T-helper 22 cell (primary cell): Measurements from ENCODE around the gene PCIF1.
"Not testable (repeated sequence)": the region's sequence is repeated elsewhere in the genome, so short reads cannot be mapped to it uniquely, and the experiment has no call there.

Experiments used
- DNase-seq: peaks from one replicate; pipeline ENCODE4 v3.0.0-alpha.2; 2020; ENCODE audit warnings: low read depth

Gene PCIF1

DNA sequence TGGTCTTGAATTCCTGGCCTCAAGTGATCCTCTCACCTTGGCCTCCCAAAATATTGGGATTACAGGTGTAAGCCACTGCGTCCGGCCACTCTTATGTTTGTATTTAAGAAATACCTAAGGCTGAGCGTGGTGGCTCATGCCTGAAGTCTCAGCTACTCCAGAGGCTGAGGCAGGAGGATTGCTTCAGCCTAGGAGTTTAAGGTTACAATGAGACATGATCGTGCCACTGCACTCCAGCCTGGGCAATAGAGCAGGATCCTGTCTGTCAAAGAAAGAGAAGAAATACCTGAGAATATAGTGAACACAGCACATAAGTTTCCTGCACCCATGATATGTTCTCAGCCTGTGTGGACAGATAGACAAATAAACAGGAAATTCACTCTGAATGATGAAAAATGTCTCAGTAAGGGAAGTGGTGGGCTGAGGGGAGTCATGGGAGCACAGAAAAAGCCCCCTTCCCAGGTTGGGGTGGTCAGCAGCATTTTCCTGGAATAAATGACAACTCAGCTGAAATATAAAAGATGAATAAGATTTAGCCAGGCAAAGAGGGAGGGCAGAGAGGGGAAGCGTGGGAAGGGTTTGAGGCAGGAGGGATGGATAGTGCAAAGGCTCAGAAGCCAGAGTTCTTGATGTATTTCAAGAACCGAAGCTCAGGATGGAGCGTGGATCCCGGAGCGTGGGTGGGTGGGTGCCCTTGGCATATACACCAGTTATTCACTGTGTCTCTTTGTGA is 60.4 kb downstream of the PCIF1 start:
- DNase-seq: no peak

- not testable (repeated sequence) for DNase-seq
These were observed 61.1 kb downstream of the PCIF1 start for GRCh38 chr20:45995495-45996097.

DNA sequence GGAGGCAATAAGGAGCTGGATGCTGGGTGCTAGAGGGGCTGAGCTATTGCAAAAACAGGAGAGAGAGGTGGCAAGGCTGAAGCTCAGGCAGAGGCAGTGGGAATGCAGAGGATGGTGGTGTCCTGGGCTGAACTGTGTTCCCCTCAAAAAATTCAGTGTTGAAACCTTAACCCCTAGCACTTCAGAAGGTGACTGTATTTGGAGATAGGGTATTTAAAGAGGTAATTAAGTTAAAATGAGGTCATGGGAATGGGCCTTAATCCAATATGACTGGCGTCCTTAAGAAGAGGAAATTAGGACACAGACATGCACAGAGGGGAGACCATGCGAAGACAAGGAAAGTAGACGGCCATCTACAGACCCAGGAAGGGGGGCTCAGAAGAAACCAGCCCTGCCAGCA is 62.7 kb downstream of the PCIF1 start:
- DNase-seq: no peak
